CD14-positive monocyte (primary cell): ENCODE measurements around the gene RAB40B. TPM values are rescaled to one million over a fixed set of nuclear protein-coding genes. Genes with fewer than 3 reads are reported as not detected.
A peak's percentile ranks its signal among the peaks of the same experiment; 100 is the strongest.

ENCODE experiments used
- DNase-seq, 3 donors: peaks; one replicate each; pipeline ENCODE4 v3.0.0-alpha.2; 2011 to 2022
- H2AFZ ChIP-seq: 2 replicates; pipeline ENCODE4 v1.6.0; 2012; ENCODE audit warnings: mild to moderate bottlenecking, low read depth, low read length, inconsistent platforms; ENCODE audit not compliant: insufficient read depth, poor library complexity, severe bottlenecking
- H3K27ac ChIP-seq, 2 donors: 1 replicate in 1 of 2; 2 replicates in 1 of 2; pipeline ENCODE4 v1.5.1; 2012 to 2013; ENCODE audit warnings: low read length in 2 of 2, control low read depth in 1 of 2, inconsistent platforms in 1 of 2, low read depth in 1 of 2, mild to moderate bottlenecking in 1 of 2
- H3K27me3 ChIP-seq, 2 donors: one replicate each; pipeline versions ENCODE4 v1.6.0 to v1.6.1; 2011 to 2013; ENCODE audit warnings: low read length in 2 of 2; ENCODE audit not compliant: control insufficient read depth in 2 of 2, insufficient read depth in 2 of 2
- H3K36me3 ChIP-seq, 2 donors: replicated peaks in 1 of 2; 1 replicate in 1 of 2; 2 replicates in 1 of 2; pipeline versions ENCODE4 v1.5.1 to v1.6.1; 2012 to 2013; ENCODE audit warnings: low read length in 2 of 2, control low read depth in 1 of 2, inconsistent platforms in 1 of 2, mild to moderate bottlenecking in 1 of 2; ENCODE audit not compliant: insufficient read depth in 2 of 2, control insufficient read depth in 1 of 2
- H3K4me1 ChIP-seq, 2 donors: 1 replicate in 1 of 2; 2 replicates in 1 of 2; pipeline versions ENCODE4 v1.5.1 to v1.6.1; 2012 to 2013; ENCODE audit warnings: low read length in 2 of 2, control low read depth in 1 of 2, inconsistent platforms in 1 of 2, mild to moderate bottlenecking in 1 of 2, moderate library complexity in 1 of 2; ENCODE audit not compliant: insufficient read depth in 2 of 2, control insufficient read depth in 1 of 2
- H3K4me2 ChIP-seq: replicated peaks from 2 replicates; pipeline ENCODE3; 2012; ENCODE audit warnings: low read length, moderate library complexity, mild to moderate bottlenecking; ENCODE audit not compliant: poor library complexity, severe bottlenecking; ENCODE audit errors: extremely low read depth
- H3K4me3 ChIP-seq, 3 experiments: fragments of 200-600 bp in 1 of 3; sonication (generic) in 1 of 3; replicated peaks in 1 of 3; 1 replicate in 2 of 3; 2 replicates in 1 of 3; pipeline ENCODE4 v1.5.1; 2011 to 2013; ENCODE audit warnings: low read length in 3 of 3, mild to moderate bottlenecking in 3 of 3, control low read depth in 2 of 3, low read depth in 2 of 3, inconsistent platforms in 1 of 3, moderate library complexity in 1 of 3
- H3K79me2 ChIP-seq: 2 replicates; pipeline ENCODE4 v1.6.0; 2012; ENCODE audit warnings: mild to moderate bottlenecking, control low read depth, inconsistent platforms, low read length, moderate library complexity; ENCODE audit not compliant: insufficient read depth
- H3K9ac ChIP-seq: 2 replicates; pipeline ENCODE4 v1.6.0; 2017; ENCODE audit warnings: low read length, mild to moderate bottlenecking; ENCODE audit not compliant: insufficient read depth, poor library complexity, severe bottlenecking
- H3K9me3 ChIP-seq, 2 donors: replicated peaks in 1 of 2; 1 replicate in 1 of 2; 2 replicates in 1 of 2; pipeline versions ENCODE4 v1.5.1 to v1.6.1; 2012 to 2013; ENCODE audit warnings: low read length in 2 of 2, control low read depth in 1 of 2; ENCODE audit not compliant: control insufficient read depth in 1 of 2, insufficient read depth in 1 of 2
- H4K20me1 ChIP-seq: 2 replicates; pipeline ENCODE4 v1.6.0; 2012; ENCODE audit warnings: mild to moderate bottlenecking, low read length, control low read depth, moderate library complexity; ENCODE audit not compliant: insufficient read depth
- H3K27ac Mint-ChIP-seq, 7 donors: one replicate each; pipeline ENCODE4 v1.8.0; 2020; ENCODE audit warnings: mild to moderate bottlenecking in 7 of 7, mixed read lengths in 7 of 7, moderate library complexity in 6 of 7, inconsistent platforms in 2 of 7
- H3K27me3 Mint-ChIP-seq, 3 donors: one replicate each; pipeline ENCODE4 v1.8.0; 2021 to 2022; ENCODE audit warnings: low read depth in 3 of 3, mild to moderate bottlenecking in 3 of 3, mixed read lengths in 3 of 3, moderate library complexity in 3 of 3, inconsistent platforms in 1 of 3
- H3K36me3 Mint-ChIP-seq, 2 donors: one replicate each; pipeline ENCODE4 v1.8.0; 2020; ENCODE audit warnings: mixed read lengths in 2 of 2, inconsistent platforms in 1 of 2, mild to moderate bottlenecking in 1 of 2
- H3K4me1 Mint-ChIP-seq: one replicate; pipeline ENCODE4 v1.8.0; 2020; ENCODE audit warnings: mild to moderate bottlenecking, mixed read lengths
- H3K4me3 Mint-ChIP-seq, 2 donors: one replicate each; pipeline ENCODE4 v1.8.0; 2020; ENCODE audit warnings: mild to moderate bottlenecking in 2 of 2, mixed read lengths in 2 of 2, moderate library complexity in 1 of 2
- H3K9me3 Mint-ChIP-seq, 7 donors: one replicate each; pipeline ENCODE4 v1.8.0; 2020 to 2022; ENCODE audit warnings: mixed read lengths in 7 of 7, mild to moderate bottlenecking in 6 of 7, moderate library complexity in 6 of 7, inconsistent platforms in 2 of 7
- WGBS: methylation state at CpG from one replicate; pipeline ENCODE4 v1.1.5; 2013; ENCODE audit warnings: missing lambda C conversion rate; ENCODE audit not compliant: insufficient coverage; 5-methylcytosine and 5-hydroxymethylcytosine counted together
- intact Hi-C, 2 donors: fragments of 100-400 bp; cut with micrococcal nuclease; formaldehyde crosslinking; loops; one replicate each; pipeline versions ENCODE4 v1.15.0 to v1.15.1; 2023
- polyA plus RNA-seq, 3 donors: library from polyadenylated mRNA; depleted of rRNA in 1 of 3; unstranded in 2 of 3; stranded (reverse) in 1 of 3; fragments of 300-500 nt in 2 of 3; fragments of >200 nt in 1 of 3; fragmentation: Illumina TruSeq in 2 of 3; gene quantifications; 1 replicate in 2 of 3; 2 replicates in 1 of 3; pipeline ENCODE4 v1.2.3, GENCODE V29; 2012 to 2021
- TF ChIP-seq, protein P1 (sequence below): fragments of 200-600 bp; IDR thresholded peaks from one replicate; pipeline ENCODE4 v1.8.0; 2022; ENCODE audit warnings: antibody characterized with exemption, mild to moderate bottlenecking

The RAB40B gene
- polyA plus RNA-seq, 3 donors, result 0.75 to 2.2 (median 0.95) TPM

DNA sequence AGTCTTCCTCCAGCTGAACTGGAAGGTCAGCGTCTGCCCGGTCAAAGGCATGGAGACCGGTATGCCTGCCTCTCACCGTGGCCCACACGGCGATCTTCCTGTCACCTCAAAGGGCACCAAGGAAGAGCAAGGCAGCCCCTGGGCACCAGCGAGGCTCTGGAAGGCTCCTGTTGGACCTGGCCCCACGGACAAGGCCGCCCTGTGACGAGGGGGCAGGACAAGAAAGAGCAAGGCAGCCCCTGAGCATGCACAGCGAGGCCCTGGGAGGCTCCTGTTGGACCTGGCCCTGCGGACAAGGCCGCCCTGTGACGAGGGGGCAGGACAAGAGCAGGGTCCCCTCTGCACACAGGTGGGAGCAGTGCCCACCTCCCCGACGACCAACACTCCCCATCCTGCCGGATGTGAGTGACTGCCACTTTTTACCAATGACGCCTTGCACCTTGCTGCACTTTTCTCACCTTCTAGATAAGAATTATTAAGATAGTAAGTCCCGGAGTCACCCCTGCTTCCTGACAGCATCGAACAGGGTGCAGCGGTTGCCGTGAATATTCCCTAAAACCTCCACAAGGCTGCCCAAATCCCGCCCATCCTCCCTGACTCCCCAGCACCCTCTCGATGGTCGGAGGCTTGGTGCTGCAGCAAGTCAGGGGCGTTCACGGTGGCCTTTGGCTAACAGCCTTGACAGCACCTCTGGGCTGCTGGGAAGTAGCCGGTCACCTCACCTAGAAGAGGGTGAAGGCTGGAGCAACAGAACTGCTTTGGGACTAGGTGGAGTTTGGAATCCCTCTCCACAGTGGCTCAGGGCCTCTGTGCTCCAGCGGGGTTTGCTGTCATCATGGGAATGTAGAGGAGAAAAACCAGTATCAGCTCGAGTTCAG lies 44.6 kb downstream of the RAB40B start:
- no peaks in the 10 kb centered on the region for H3K27me3 ChIP-seq
- H3K4me3 ChIP-seq, result no peak overlapping the region
- no peak overlapping the region for H2AFZ ChIP-seq
- WGBS, result 98% methylated on average over 16 of the region's 30 CpGs
- Mint-ChIP-seq H3K27me3 (peaks cover 0 to 2% (median 1%) of the 10 kb centered on the region in 3 donors), H3K36me3 (no peaks in the 10 kb centered on the region), H3K27ac (peak overlapping the region in 1 of 7 donors; percentile 61), H3K9me3 (peaks cover 0 to 2% (median 0%) of the 10 kb centered on the region in 7 donors), H3K4me3 (no peak overlapping the region), H3K4me1 (peaks cover 17% of the 10 kb centered on the region)
- no peaks in the 10 kb centered on the region for H3K9me3 ChIP-seq
- TF ChIP-seq, protein P1, sequence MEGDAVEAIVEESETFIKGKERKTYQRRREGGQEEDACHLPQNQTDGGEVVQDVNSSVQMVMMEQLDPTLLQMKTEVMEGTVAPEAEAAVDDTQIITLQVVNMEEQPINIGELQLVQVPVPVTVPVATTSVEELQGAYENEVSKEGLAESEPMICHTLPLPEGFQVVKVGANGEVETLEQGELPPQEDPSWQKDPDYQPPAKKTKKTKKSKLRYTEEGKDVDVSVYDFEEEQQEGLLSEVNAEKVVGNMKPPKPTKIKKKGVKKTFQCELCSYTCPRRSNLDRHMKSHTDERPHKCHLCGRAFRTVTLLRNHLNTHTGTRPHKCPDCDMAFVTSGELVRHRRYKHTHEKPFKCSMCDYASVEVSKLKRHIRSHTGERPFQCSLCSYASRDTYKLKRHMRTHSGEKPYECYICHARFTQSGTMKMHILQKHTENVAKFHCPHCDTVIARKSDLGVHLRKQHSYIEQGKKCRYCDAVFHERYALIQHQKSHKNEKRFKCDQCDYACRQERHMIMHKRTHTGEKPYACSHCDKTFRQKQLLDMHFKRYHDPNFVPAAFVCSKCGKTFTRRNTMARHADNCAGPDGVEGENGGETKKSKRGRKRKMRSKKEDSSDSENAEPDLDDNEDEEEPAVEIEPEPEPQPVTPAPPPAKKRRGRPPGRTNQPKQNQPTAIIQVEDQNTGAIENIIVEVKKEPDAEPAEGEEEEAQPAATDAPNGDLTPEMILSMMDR, result no peak
- H3K36me3 ChIP-seq, result no peaks in the 10 kb centered on the region
- peaks cover 22 to 26% of the 10 kb centered on the region in 2 donors for H3K4me1 ChIP-seq
- DNase-seq, result no peak
- H3K79me2 ChIP-seq, result no peaks in the 10 kb centered on the region
- intact Hi-C loops, result no loop called here
- no peak overlapping the region for H3K4me2 ChIP-seq
- no peak overlapping the region for H3K27ac ChIP-seq
- H4K20me1 ChIP-seq, result no peaks in the 10 kb centered on the region
- no peak overlapping the region for H3K9ac ChIP-seq

DNA sequence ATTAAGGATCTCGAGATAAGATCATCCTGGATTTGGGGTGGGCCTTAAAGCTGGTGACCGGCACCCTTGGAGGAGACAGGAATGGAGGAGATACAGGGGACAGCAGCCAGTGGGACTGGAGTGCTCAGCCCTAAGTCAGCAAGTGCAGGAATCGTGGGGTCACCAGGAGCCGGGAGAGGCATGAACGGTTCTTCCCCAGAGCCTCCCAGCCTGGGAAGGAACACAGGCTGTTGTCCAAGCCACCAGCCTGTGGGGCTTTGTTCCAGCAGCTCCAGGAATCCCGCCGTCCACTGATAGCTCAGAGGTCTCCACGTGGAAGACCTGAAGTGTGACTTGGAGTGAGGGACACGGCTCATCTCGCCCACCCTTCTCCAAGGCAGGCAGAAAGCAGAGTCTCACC lies 47.8 kb downstream of the RAB40B start:
- Mint-ChIP-seq H3K4me1 (peaks cover 32% of the 10 kb centered on the region), H3K9me3 (no peaks in the 10 kb centered on the region), H3K27ac (peak overlapping the region in 2 of 7 donors; percentile 42 to 85), H3K36me3 (peaks cover 0 to 3% of the 10 kb centered on the region in 2 donors), H3K4me3 (no peak overlapping the region), H3K27me3 (peaks cover 0 to 2% (median 0%) of the 10 kb centered on the region in 3 donors)
- Histone ChIP-seq H3K27me3 (no peaks in the 10 kb centered on the region), H3K79me2 (peaks cover 25% of the 10 kb centered on the region), H4K20me1 (peaks cover 23% of the 10 kb centered on the region), H2AFZ (no peak overlapping the region), H3K4me3 (no peak overlapping the region), H3K9ac (no peak overlapping the region), H3K4me2 (no peak overlapping the region), H3K27ac (no peak overlapping the region), H3K36me3 (no peaks in the 10 kb centered on the region), H3K4me1 (peaks cover 34 to 39% of the 10 kb centered on the region in 2 donors), H3K9me3 (no peaks in the 10 kb centered on the region)
- 96% methylated on average over 7 of the region's 10 CpGs for WGBS
- intact Hi-C loops, result no loop called here
- DNase-seq, result no peak
- TF ChIP-seq, protein P1, result no peak
